Thymus (tissue), 14 donors: ENCODE data around the gene NBAS. TPM values are rescaled to one million over a fixed set of nuclear protein-coding genes. Genes with fewer than 3 reads are reported as not detected.
A peak's percentile ranks its signal among the peaks of the same experiment; 100 is the strongest.

Experiments used
- DNase-seq, 9 donors: peaks; one replicate each; pipeline ENCODE4 v3.0.0-alpha.2; 2013; ENCODE audit warnings: low spot score in 9 of 9, low read depth in 6 of 9, missing footprints in 1 of 9
- H3K27ac ChIP-seq, 2 donors: one replicate each; pipeline ENCODE4 v1.5.1; 2013; ENCODE audit warnings: control low read depth in 1 of 2, low read depth in 1 of 2, low read length in 1 of 2, mild to moderate bottlenecking in 1 of 2, moderate library complexity in 1 of 2
- H3K27me3 ChIP-seq, 2 donors: one replicate each; pipeline ENCODE4 v1.5.1; 2013; ENCODE audit warnings: low read length in 1 of 2; ENCODE audit not compliant: control insufficient read depth in 2 of 2, insufficient read depth in 1 of 2
- H3K36me3 ChIP-seq, 2 donors: one replicate each; pipeline ENCODE4 v1.5.1; 2013; ENCODE audit warnings: low read length in 1 of 2, mild to moderate bottlenecking in 1 of 2, moderate library complexity in 1 of 2; ENCODE audit not compliant: control insufficient read depth in 2 of 2, insufficient read depth in 2 of 2
- H3K4me1 ChIP-seq, 2 donors: one replicate each; pipeline ENCODE4 v1.5.1; 2013; ENCODE audit warnings: low read length in 2 of 2; ENCODE audit not compliant: control insufficient read depth in 2 of 2, insufficient read depth in 2 of 2
- H3K4me3 ChIP-seq, 2 donors: one replicate each; pipeline ENCODE4 v1.5.1; 2013; ENCODE audit warnings: low read length in 2 of 2, control low read depth in 1 of 2, mild to moderate bottlenecking in 1 of 2
- H3K9me3 ChIP-seq, 2 donors: one replicate each; pipeline ENCODE4 v1.5.1; 2013; ENCODE audit warnings: low read length in 1 of 2, mild to moderate bottlenecking in 1 of 2; ENCODE audit not compliant: control insufficient read depth in 2 of 2, insufficient read depth in 1 of 2
- WGBS: extraction: QIAGEN DNeasy Blood & Tissue Kit; methylation state at CpG from one replicate; pipeline ENCODE4 v1.1.7; 2013; 5-methylcytosine and 5-hydroxymethylcytosine counted together
- long read RNA-seq, 10 donors: transcript quantifications; one replicate each; lab custom pipeline, GENCODE V29; 2026
- polyA plus RNA-seq: library from polyadenylated mRNA; stranded (reverse); fragments of 200-250 nt; gene quantifications from one replicate; pipeline ENCODE4 v1.2.3, GENCODE V29; 2013
- total RNA-seq: library from RNA; stranded (reverse); fragments of 120-200 nt; gene quantifications from one replicate; pipeline ENCODE4 v1.2.4, GENCODE V29; 2013
- donor health status: healthy.

Gene NBAS
- total RNA-seq (36.9 TPM), polyA plus RNA-seq (31.4 TPM)
- long read RNA-seq, donor 1 = 0 reads
- long read RNA-seq, donor 2, partial matches to known transcripts = 287 of 289 reads
- long read RNA-seq, donor 2, other reads (novel, unspliced or antisense) = 0 of 289 reads
- long read RNA-seq, donor 3, full-length matches to known transcripts = 2 of 2 reads
- long read RNA-seq, donor 3, partial matches to known transcripts = 0 of 2 reads
- long read RNA-seq, donor 3, other reads (novel, unspliced or antisense) = 0 of 2 reads
- long read RNA-seq, donor 4, partial matches to known transcripts = 0 of 1 reads
- long read RNA-seq, donor 4, other reads (novel, unspliced or antisense) = 0 of 1 reads
- long read RNA-seq, donor 5, partial matches to known transcripts = 6 of 7 reads
- long read RNA-seq, donor 5, other reads (novel, unspliced or antisense) = 0 of 7 reads
- long read RNA-seq, donor 6, partial matches to known transcripts = 0 of 2 reads
- long read RNA-seq, donor 6, other reads (novel, unspliced or antisense) = 0 of 2 reads
- long read RNA-seq, donor 7 = 0 reads
- long read RNA-seq, donor 8 = 0 reads
- long read RNA-seq, donor 9 = 0 reads
- long read RNA-seq, donor 10, partial matches to known transcripts = 67 of 67 reads
- long read RNA-seq, donor 10, other reads (novel, unspliced or antisense) = 0 of 67 reads

DNA sequence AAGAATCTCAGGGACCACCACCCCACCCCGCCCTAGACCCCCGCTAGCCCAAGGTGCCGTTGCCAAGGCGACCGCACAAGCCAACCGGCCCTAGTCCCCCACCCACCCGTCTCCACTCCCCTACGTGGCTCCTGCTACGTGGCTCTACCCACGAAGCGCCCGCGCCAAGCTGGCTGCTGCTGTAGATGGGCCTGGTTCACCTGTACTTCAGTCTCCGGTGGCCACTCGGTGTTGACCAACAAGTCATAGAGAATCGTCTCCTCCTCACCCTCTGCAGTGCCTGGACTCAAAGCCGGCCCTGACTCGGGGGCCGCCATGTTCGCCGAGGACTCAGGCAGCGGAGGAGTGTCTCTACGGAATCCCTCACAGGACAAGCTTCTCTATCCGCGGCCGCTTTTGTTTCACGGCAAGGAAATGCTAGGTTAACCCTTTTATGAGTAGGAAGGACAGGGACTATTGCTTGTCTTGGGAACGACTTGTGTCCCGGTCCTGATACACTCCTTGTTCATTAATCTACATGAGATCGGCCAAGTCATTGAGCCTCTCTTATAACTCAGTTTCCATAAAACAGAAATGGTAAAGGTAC, at the start of gene NBAS:
Gene NBAS (minus strand): TSS at position 347 of the 586 bp plus-strand sequence. CDS start 30 bp downstream, at position 317.
- DNase-seq = peak; percentile 80 to 96 (median 87)
- Histone ChIP-seq H3K4me3 (peak within 1 kb of the TSS; percentile 81 to 83), H3K9me3 (no peaks in the 10 kb centered on the region), H3K4me1 (peaks cover 5 to 22% of the 10 kb centered on the region in 2 donors), H3K36me3 (no peaks in the 10 kb centered on the region), H3K27me3 (no peaks in the 10 kb centered on the region), H3K27ac (peak within 1 kb of the TSS; percentile 93 to 95)
- under 1% methylated on average over 30 of the region's 30 CpGs for WGBS

DNA sequence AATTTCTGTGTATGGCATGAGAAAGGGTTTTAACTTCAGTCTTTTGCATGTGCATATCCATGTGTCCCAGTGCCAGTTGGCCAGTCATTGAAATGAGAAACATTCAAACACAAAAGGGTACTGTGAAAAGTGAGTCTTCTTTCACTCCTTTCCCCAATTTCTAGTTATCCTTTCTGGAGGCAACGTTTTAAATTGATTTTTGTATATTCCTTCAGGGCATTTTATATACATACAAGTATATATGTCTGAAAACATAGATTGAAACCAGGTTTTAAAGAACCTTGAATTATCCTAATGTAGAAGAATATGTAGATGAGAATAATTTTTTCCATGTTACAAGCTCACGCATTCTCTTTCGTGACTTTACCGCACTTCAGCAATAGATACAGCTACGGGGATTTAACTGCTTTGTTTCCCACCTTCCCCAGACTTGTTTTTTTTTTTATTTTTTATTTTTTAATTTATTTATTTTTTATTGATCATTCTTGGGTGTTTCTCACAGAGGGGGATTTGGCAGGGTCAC, 49.4 kb upstream of the NBAS start:
- no peaks in the 10 kb centered on the region for H3K9me3 ChIP-seq
- DNase-seq = no peak
- peaks cover 28 to 61% of the 10 kb centered on the region in 2 donors for H3K36me3 ChIP-seq
- H3K4me1 ChIP-seq = no peaks in the 10 kb centered on the region
- H3K4me3 ChIP-seq = no peak overlapping the region
- 98% methylated on average over 5 of the region's 5 CpGs for WGBS
- H3K27ac ChIP-seq = no peak overlapping the region
- no peaks in the 10 kb centered on the region for H3K27me3 ChIP-seq

DNA sequence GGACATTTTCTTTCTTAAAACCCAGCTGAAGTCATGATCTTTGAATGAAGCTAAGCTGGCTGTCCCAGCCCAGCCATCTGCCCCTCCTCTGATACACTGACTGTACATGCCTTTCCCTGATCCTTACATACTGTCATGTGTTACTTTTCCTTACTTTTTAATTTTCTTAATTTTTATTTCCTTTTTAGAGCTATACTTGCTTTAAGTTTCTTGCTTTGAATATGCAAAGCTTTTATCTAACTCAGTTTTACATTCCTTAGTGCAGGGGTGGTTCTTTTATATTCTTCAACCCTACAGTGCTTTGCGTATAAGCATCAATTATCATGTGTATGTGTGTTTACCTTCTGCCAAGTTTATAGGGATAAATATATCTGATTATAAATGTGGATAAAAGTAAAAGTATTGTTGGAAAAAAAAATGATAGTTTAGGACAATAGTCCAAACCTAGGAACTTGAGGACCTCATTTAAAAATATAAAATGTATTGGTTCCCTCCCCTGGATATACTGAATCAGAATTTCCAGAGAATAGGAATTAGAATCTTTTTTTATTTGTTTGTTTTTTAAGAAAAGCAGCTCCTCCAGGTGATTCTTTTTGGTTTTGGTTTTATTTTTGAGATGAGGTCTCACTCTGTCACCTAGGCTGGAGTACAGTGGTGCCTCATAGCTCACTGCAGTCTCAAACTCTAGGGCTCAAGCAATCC, 48.4 kb upstream of the NBAS start:
- DNase-seq = no peak
- no peak overlapping the region for H3K27ac ChIP-seq
- H3K4me1 ChIP-seq = no peaks in the 10 kb centered on the region
- H3K36me3 ChIP-seq = peaks cover 38 to 65% of the 10 kb centered on the region in 2 donors
- H3K9me3 ChIP-seq = no peaks in the 10 kb centered on the region
- 99% methylated on average over 1 of the region's 1 CpG for WGBS
- H3K27me3 ChIP-seq = no peaks in the 10 kb centered on the region
- H3K4me3 ChIP-seq = no peak overlapping the region

DNA sequence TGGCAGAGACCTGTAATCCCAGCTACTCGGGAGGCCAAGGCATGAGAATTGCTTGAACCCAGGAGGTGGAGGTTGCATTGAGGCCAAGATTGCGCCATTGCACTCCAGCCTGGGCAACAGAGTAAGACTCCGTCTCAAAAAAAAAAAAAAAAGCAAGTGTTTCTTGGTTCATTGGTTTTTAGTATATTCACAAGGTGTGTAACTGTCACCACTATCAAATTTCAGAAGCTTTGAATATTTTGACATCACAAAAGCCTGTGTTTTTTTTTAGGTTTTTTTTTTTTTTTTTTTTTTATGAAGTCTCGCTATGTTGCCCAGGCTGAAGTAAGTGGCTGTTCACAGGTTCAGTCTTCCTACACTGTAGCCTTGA, 47.2 kb upstream of the NBAS start:
- Histone ChIP-seq H3K27ac (no peak overlapping the region), H3K27me3 (no peaks in the 10 kb centered on the region), H3K36me3 (peaks cover 38 to 66% of the 10 kb centered on the region in 2 donors), H3K4me1 (no peaks in the 10 kb centered on the region), H3K4me3 (no peak overlapping the region), H3K9me3 (no peaks in the 10 kb centered on the region)
- 95% methylated on average over 4 of the region's 4 CpGs for WGBS
- no peak for DNase-seq

DNA sequence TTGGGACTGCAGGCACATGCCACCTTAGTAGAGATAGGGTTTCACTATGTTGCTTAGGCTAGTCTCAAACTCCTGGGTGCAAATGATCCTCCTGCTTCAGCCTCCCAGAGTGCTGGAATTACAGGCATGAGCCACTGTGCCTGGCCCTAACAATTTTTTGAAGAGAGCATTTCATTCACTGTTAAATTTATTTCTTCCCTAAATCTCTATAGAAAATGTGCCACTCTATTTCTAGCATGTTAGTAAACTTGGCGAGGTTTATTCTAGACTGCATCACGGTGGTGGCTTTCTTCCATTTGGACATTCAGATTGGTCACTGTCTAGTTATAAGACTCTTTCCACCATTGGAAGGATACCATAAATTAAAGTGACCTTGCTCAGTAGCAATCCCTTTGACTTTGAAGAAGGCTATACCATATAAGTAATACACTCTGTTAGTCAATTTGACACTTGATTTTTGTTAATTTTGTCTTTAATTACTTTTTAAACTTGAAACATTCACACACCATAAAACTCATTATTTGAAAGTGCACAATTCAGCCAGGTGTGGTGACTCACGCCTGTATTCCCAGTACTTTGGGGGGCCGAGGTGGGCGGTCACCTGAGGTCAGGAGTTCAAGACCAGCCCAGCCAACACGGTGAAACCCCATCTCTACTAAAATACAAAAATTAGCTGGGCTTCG, 46.7 kb upstream of the NBAS start:
- WGBS = 97% methylated on average over 7 of the region's 7 CpGs
- H3K36me3 ChIP-seq = peaks cover 38 to 68% of the 10 kb centered on the region in 2 donors
- no peaks in the 10 kb centered on the region for H3K4me1 ChIP-seq

DNA sequence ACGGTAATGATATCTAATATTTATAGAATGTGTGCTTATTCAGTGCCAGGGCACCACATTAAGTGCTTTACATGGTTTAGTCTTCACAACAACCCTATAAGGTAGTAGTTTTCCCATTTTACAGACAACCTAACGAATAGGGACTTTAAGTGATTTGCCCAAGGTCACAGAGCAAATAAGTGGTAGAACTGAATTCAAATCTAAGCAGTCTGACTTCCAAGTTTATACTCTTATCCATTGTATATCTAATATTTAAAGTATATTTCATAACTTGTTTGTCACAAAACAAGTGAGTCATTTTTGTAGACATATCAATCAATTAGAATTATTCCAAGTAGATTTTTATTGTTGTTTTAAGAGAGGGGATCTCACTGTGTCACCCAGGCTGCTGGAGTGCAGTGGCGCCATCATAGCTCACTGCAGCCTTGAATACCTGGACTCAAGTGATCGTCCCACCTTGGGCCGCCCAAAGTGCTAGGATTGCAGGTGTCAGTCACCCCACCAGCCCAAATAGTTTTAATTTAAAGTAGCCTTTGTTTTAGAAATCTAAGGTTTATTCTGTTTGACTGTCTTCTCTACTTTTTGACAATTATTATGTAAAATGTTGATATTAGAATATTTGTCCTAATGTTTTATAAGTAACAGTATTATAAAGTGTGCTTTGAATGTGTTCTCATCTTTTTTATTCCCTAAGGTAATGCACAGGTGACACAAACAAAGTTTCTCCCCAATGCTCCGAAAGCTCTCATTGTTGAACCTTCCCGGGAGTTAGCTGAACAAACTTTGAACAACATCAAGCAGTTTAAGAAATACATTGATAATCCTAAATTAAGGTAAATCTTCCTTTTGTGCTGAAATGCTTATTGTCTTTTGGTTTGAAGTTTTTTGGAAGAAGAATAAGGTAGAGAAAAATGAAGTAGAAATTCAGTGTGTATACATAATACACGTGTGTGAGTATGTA, 45.6 kb upstream of the NBAS start:
- WGBS = 99% methylated on average over 8 of the region's 8 CpGs

More for the DNA sequence above, 46.7 kb upstream of the NBAS start:
- Histone ChIP-seq H3K27ac (no peak overlapping the region), H3K27me3 (no peaks in the 10 kb centered on the region), H3K4me3 (no peak overlapping the region), H3K9me3 (no peaks in the 10 kb centered on the region)
- DNase-seq = no peak

DNA sequence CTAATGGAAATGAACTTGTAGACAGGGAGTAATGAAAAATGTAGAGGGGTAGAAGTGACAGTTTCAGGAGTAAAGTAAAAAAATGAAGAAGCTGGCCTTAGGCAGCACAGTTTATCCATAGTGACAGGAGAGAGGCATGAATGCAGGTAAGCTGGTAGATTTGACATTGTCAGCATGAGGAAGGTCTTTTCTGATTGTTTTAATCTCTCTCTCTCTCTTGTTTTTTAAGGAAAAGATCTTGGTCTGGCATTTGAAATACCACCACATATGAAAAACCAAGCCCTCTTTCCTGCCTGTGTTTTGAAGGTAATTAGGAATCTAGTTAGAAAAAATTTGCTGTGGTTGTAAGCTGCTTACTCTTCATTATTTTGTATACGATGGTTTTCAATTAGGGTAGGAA, 44.6 kb upstream of the NBAS start:
- H3K27me3 ChIP-seq = no peaks in the 10 kb centered on the region
- H3K27ac ChIP-seq = no peak overlapping the region
- H3K9me3 ChIP-seq = no peaks in the 10 kb centered on the region
- H3K4me3 ChIP-seq = no peak overlapping the region
- H3K4me1 ChIP-seq = no peaks in the 10 kb centered on the region
- no peak for DNase-seq
- WGBS = 99% methylated on average over 1 of the region's 1 CpG
- peaks cover 54 to 89% of the 10 kb centered on the region in 2 donors for H3K36me3 ChIP-seq

More for the DNA sequence above, 45.6 kb upstream of the NBAS start:
- Histone ChIP-seq H3K4me3 (no peak overlapping the region), H3K27ac (no peak overlapping the region), H3K36me3 (peaks cover 47 to 78% of the 10 kb centered on the region in 2 donors), H3K4me1 (no peaks in the 10 kb centered on the region), H3K9me3 (no peaks in the 10 kb centered on the region), H3K27me3 (no peaks in the 10 kb centered on the region)
- DNase-seq = no peak

DNA sequence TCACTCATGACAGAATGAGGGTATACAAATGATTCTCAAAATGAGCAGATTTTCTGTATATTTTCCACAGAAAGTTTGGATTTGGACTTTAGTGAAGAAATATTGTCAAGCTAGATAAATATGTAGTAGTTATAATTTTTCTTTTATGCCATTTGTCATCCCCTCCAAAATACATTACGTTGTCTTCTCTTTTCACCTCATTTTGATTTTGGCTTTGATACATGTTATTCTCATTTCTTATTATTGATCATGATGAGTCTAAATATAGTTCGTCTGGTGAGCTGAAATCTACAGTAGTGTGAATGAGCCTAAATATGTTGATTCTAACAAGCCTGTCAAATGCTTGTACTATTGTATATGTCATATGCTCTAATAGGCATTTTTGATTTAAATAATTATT, 42.8 kb upstream of the NBAS start:
- no peak overlapping the region for H3K4me3 ChIP-seq
- H3K36me3 ChIP-seq = peaks cover 58 to 91% of the 10 kb centered on the region in 2 donors
- DNase-seq = no peak
- H3K27ac ChIP-seq = no peak overlapping the region
- H3K9me3 ChIP-seq = no peaks in the 10 kb centered on the region
- 99% methylated on average over 2 of the region's 2 CpGs for WGBS
- H3K27me3 ChIP-seq = no peaks in the 10 kb centered on the region
- no peaks in the 10 kb centered on the region for H3K4me1 ChIP-seq
